HEK293 (cell line): ENCODE data around the gene HSF5.

Experiments used
- CTCF ChIA-PET: fragments of 350-600 bp; formaldehyde crosslinking; extraction: SDS; loops from one replicate; lab custom pipeline; 2021; ENCODE audit warnings: antibody characterized with exemption; lab: Yijun Ruan, JAX
- POLR2A ChIA-PET: fragments of 300-600 bp; formaldehyde crosslinking; extraction: SDS; loops from one replicate; lab custom pipeline; 2020; ENCODE audit warnings: antibody characterized with exemption, inconsistent platforms; lab: Yijun Ruan, JAX
- H3K27ac ChIP-seq: fragments of 200-500 bp; sonication (Bioruptor generic); 2 replicates; pipeline ENCODE4 v1.5.1; 2014; ENCODE audit warnings: low read depth, low read length, control low read depth, inconsistent platforms; ENCODE audit errors: extremely low read depth
- H3K36me3 ChIP-seq, 2 experiments: fragments of 200-500 bp in 1 of 2; sonication (Bioruptor generic) in 1 of 2; 1 replicate in 1 of 2; 2 replicates in 1 of 2; pipeline ENCODE4 v1.5.1; 2014 to 2017; ENCODE audit warnings: inconsistent platforms in 2 of 2, low read length in 2 of 2; ENCODE audit not compliant: control insufficient read depth in 2 of 2, insufficient read depth in 1 of 2
- H3K4me1 ChIP-seq: fragments of 200-500 bp; sonication (Bioruptor generic); 2 replicates; pipeline ENCODE4 v1.5.1; 2014; ENCODE audit warnings: mild to moderate bottlenecking, low read length, inconsistent platforms; ENCODE audit not compliant: control insufficient read depth, insufficient read depth
- H3K4me3 ChIP-seq: 2 replicates; pipeline ENCODE4 v1.5.1; 2011; ENCODE audit warnings: low read depth, mild to moderate bottlenecking, control low read depth, low read length, moderate library complexity
- H3K9me3 ChIP-seq: fragments of 200-500 bp; sonication (Bioruptor generic); 2 replicates; pipeline ENCODE4 v1.5.1; 2014; ENCODE audit warnings: low read depth, low read length, inconsistent platforms; ENCODE audit not compliant: control insufficient read depth, insufficient read depth
- FEZF1 ChIP-seq: fragments of 450-650 bp; formaldehyde crosslinking; IDR thresholded peaks from 2 replicates; pipeline ENCODE4 v1.5.1; 2016; ENCODE audit warnings: missing biosample characterization, missing genetic modification characterization
- SCRT2 ChIP-seq: fragments of 450-650 bp; formaldehyde crosslinking; IDR thresholded peaks from 2 replicates; pipeline ENCODE4 v1.5.1; 2016; ENCODE audit warnings: missing biosample characterization, missing genetic modification characterization
- SETDB1 ChIP-seq: IDR thresholded peaks from one replicate; pipeline ENCODE4 v1.6.1; 2017; ENCODE audit warnings: mild to moderate bottlenecking, low read length, moderate library complexity, mixed read lengths; ENCODE audit not compliant: insufficient read length
- ZBTB1 ChIP-seq: fragments of 450-650 bp; formaldehyde crosslinking; IDR thresholded peaks from 2 replicates; pipeline ENCODE4 v1.5.1; 2016; ENCODE audit warnings: missing biosample characterization, missing genetic modification characterization
- ZBTB48 ChIP-seq: fragments of 450-650 bp; formaldehyde crosslinking; IDR thresholded peaks from 2 replicates; pipeline ENCODE4 v1.5.1; 2016; ENCODE audit warnings: missing biosample characterization, missing genetic modification characterization
- ZNF114 ChIP-seq: fragments of 450-650 bp; formaldehyde crosslinking; IDR thresholded peaks from 2 replicates; pipeline ENCODE4 v1.5.0; 2017; ENCODE audit warnings: missing biosample characterization, missing genetic modification characterization
- ZNF140 ChIP-seq: fragments of 450-650 bp; formaldehyde crosslinking; IDR thresholded peaks from 2 replicates; pipeline ENCODE4 v1.5.1; 2016; ENCODE audit warnings: missing biosample characterization, missing genetic modification characterization
- ZNF214 ChIP-seq: fragments of 450-650 bp; formaldehyde crosslinking; IDR thresholded peaks from 2 replicates; pipeline ENCODE4 v1.5.1; 2017; ENCODE audit warnings: missing biosample characterization, mild to moderate bottlenecking, missing genetic modification characterization, borderline replicate concordance
- ZNF221 ChIP-seq: fragments of 450-650 bp; formaldehyde crosslinking; IDR thresholded peaks from 2 replicates; pipeline ENCODE4 v1.5.1; 2017; ENCODE audit warnings: missing biosample characterization, missing genetic modification characterization, borderline replicate concordance
- ZNF354C ChIP-seq: fragments of 450-650 bp; formaldehyde crosslinking; IDR thresholded peaks from 2 replicates; pipeline ENCODE4 v1.5.1; 2016; ENCODE audit warnings: missing biosample characterization, missing genetic modification characterization, low read depth, borderline replicate concordance
- ZNF423 ChIP-seq: fragments of 450-650 bp; formaldehyde crosslinking; IDR thresholded peaks from 2 replicates; pipeline ENCODE4 v1.5.1; 2016; ENCODE audit warnings: missing biosample characterization, missing genetic modification characterization
- ZNF433 ChIP-seq: fragments of 450-650 bp; formaldehyde crosslinking; IDR thresholded peaks from 2 replicates; pipeline ENCODE4 v1.5.1; 2016; ENCODE audit warnings: missing biosample characterization, missing genetic modification characterization, low read depth
- ZNF48 ChIP-seq: fragments of 450-650 bp; formaldehyde crosslinking; IDR thresholded peaks from 2 replicates; pipeline ENCODE4 v1.5.1; 2016; ENCODE audit warnings: missing biosample characterization, missing genetic modification characterization
- ZNF548 ChIP-seq: fragments of 450-650 bp; formaldehyde crosslinking; IDR thresholded peaks from 2 replicates; pipeline ENCODE4 v1.5.1; 2016; ENCODE audit warnings: missing biosample characterization, missing genetic modification characterization
- ZNF555 ChIP-seq: fragments of 450-650 bp; formaldehyde crosslinking; conservative IDR thresholded peaks from 2 replicates; pipeline ENCODE4 v1.5.1; 2017; ENCODE audit warnings: missing biosample characterization, mild to moderate bottlenecking, missing genetic modification characterization, inconsistent platforms
- ZNF626 ChIP-seq: fragments of 450-650 bp; sonication (Bioruptor Pico); formaldehyde crosslinking; IDR thresholded peaks from 2 replicates; pipeline ENCODE4 v1.5.1; 2018; ENCODE audit warnings: missing biosample characterization, missing genetic modification characterization, inconsistent platforms
- ZNF664 ChIP-seq: fragments of 450-650 bp; formaldehyde crosslinking; IDR thresholded peaks from 2 replicates; pipeline ENCODE4 v1.5.1; 2016; ENCODE audit warnings: missing biosample characterization, missing genetic modification characterization
- ZNF837 ChIP-seq: fragments of 450-650 bp; formaldehyde crosslinking; IDR thresholded peaks from 2 replicates; pipeline ENCODE4 v1.5.1; 2016; ENCODE audit warnings: missing biosample characterization, missing genetic modification characterization
- ZSCAN23 ChIP-seq: fragments of 450-650 bp; formaldehyde crosslinking; IDR thresholded peaks from 2 replicates; pipeline ENCODE4 v1.5.1; 2016; ENCODE audit warnings: missing biosample characterization, missing genetic modification characterization
- TF ChIP-seq, protein P1 (sequence below): fragments of 450-650 bp; formaldehyde crosslinking; IDR thresholded peaks from 2 replicates; pipeline ENCODE4 v1.5.1; 2016; ENCODE audit warnings: missing biosample characterization, missing genetic modification characterization
- TF ChIP-seq, protein P2 (sequence below): fragments of 450-650 bp; formaldehyde crosslinking; optimal IDR thresholded peaks from 2 replicates; pipeline ENCODE3; 2016; ENCODE audit warnings: missing biosample characterization, mild to moderate bottlenecking, missing genetic modification characterization
- TF ChIP-seq, protein P3 (sequence below): fragments of 450-650 bp; formaldehyde crosslinking; IDR thresholded peaks from 2 replicates; pipeline ENCODE4 v1.5.1; 2017; ENCODE audit warnings: missing biosample characterization, mild to moderate bottlenecking, missing genetic modification characterization, moderate library complexity
- TF ChIP-seq, protein P4 (sequence below): fragments of 450-650 bp; formaldehyde crosslinking; IDR thresholded peaks from 2 replicates; pipeline ENCODE4 v1.5.1; 2016; ENCODE audit warnings: missing biosample characterization, missing genetic modification characterization
- TF ChIP-seq, protein P5 (sequence below): fragments of 450-650 bp; IDR thresholded peaks from 2 replicates; pipeline ENCODE4 v1.5.1; 2018; ENCODE audit warnings: missing biosample characterization, mild to moderate bottlenecking, missing genetic modification characterization

HSF5 gene

DNA sequence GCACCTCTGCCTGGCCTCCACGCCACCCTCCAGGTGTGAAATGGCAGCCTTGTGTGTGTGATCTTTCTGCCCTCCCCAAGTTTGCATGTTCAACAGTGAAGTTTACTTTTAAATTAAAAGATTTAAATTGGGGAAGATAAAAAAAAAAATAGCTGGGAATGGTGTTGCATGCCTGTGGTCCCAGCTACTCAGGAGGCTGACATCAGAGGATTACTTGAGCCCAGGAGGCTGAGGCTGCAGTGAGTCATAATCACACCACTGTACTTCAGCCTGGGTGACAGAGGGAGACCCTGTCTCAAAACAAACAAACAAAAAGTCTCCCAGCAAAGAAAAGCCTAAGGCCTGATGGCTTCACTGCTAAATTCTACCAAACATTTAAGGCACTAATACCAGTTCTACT lies 35.5 kb downstream of the HSF5 start (continued):
- TF ChIP-seq, protein P1, sequence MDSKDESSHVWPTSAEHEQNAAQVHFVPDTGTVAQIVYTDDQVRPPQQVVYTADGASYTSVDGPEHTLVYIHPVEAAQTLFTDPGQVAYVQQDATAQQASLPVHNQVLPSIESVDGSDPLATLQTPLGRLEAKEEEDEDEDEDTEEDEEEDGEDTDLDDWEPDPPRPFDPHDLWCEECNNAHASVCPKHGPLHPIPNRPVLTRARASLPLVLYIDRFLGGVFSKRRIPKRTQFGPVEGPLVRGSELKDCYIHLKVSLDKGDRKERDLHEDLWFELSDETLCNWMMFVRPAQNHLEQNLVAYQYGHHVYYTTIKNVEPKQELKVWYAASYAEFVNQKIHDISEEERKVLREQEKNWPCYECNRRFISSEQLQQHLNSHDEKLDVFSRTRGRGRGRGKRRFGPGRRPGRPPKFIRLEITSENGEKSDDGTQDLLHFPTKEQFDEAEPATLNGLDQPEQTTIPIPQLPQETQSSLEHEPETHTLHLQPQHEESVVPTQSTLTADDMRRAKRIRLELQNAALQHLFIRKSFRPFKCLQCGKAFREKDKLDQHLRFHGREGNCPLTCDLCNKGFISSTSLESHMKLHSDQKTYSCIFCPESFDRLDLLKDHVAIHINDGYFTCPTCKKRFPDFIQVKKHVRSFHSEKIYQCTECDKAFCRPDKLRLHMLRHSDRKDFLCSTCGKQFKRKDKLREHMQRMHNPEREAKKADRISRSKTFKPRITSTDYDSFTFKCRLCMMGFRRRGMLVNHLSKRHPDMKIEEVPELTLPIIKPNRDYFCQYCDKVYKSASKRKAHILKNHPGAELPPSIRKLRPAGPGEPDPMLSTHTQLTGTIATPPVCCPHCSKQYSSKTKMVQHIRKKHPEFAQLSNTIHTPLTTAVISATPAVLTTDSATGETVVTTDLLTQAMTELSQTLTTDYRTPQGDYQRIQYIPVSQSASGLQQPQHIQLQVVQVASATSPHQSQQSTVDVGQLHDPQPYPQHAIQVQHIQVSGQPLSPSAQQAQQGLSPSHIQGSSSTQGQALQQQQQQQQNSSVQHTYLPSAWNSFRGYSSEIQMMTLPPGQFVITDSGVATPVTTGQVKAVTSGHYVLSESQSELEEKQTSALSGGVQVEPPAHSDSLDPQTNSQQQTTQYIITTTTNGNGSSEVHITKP (tag by site-specific recombination), result no peak
- TF ChIP-seq, protein P2, sequence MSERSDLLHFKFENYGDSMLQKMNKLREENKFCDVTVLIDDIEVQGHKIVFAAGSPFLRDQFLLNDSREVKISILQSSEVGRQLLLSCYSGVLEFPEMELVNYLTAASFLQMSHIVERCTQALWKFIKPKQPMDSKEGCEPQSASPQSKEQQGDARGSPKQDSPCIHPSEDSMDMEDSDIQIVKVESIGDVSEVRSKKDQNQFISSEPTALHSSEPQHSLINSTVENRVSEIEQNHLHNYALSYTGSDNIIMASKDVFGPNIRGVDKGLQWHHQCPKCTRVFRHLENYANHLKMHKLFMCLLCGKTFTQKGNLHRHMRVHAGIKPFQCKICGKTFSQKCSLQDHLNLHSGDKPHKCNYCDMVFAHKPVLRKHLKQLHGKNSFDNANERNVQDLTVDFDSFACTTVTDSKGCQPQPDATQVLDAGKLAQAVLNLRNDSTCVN (tag by site-specific recombination), result no peak
- TF ChIP-seq ZNF140 (no peak), ZNF221 (no peak), ZNF548 (tag by site-specific recombination) (no peak), ZSCAN23 (tag by site-specific recombination) (0 out of 2 replicates have a peak, but pooled peaks have one; percentile 49), ZBTB1 (tag by site-specific recombination) (no peak), SETDB1 (no peak), ZNF214 (tag by site-specific recombination) (no peak), ZNF423 (tag by site-specific recombination) (no peak), ZNF433 (tag by site-specific recombination) (no peak)
- TF ChIP-seq, protein P3, sequence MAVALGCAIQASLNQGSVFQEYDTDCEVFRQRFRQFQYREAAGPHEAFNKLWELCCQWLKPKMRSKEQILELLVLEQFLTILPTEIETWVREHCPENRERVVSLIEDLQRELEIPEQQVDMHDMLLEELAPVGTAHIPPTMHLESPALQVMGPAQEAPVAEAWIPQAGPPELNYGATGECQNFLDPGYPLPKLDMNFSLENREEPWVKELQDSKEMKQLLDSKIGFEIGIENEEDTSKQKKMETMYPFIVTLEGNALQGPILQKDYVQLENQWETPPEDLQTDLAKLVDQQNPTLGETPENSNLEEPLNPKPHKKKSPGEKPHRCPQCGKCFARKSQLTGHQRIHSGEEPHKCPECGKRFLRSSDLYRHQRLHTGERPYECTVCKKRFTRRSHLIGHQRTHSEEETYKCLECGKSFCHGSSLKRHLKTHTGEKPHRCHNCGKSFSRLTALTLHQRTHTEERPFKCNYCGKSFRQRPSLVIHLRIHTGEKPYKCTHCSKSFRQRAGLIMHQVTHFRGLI (tag by site-specific recombination), result no peak
- TF ChIP-seq, protein P4, sequence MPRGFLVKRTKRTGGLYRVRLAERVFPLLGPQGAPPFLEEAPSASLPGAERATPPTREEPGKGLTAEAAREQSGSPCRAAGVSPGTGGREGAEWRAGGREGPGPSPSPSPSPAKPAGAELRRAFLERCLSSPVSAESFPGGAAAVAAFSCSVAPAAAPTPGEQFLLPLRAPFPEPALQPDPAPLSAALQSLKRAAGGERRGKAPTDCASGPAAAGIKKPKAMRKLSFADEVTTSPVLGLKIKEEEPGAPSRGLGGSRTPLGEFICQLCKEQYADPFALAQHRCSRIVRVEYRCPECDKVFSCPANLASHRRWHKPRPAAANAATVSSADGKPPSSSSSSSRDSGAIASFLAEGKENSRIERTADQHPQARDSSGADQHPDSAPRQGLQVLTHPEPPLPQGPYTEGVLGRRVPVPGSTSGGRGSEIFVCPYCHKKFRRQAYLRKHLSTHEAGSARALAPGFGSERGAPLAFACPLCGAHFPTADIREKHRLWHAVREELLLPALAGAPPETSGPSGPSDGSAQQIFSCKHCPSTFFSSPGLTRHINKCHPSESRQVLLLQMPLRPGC (tag by site-specific recombination), result peak; percentile 71
- TF ChIP-seq, protein P5, sequence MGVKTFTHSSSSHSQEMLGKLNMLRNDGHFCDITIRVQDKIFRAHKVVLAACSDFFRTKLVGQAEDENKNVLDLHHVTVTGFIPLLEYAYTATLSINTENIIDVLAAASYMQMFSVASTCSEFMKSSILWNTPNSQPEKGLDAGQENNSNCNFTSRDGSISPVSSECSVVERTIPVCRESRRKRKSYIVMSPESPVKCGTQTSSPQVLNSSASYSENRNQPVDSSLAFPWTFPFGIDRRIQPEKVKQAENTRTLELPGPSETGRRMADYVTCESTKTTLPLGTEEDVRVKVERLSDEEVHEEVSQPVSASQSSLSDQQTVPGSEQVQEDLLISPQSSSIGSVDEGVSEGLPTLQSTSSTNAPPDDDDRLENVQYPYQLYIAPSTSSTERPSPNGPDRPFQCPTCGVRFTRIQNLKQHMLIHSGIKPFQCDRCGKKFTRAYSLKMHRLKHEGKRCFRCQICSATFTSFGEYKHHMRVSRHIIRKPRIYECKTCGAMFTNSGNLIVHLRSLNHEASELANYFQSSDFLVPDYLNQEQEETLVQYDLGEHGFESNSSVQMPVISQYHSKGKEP (tag by site-specific recombination), result no peak

DNA sequence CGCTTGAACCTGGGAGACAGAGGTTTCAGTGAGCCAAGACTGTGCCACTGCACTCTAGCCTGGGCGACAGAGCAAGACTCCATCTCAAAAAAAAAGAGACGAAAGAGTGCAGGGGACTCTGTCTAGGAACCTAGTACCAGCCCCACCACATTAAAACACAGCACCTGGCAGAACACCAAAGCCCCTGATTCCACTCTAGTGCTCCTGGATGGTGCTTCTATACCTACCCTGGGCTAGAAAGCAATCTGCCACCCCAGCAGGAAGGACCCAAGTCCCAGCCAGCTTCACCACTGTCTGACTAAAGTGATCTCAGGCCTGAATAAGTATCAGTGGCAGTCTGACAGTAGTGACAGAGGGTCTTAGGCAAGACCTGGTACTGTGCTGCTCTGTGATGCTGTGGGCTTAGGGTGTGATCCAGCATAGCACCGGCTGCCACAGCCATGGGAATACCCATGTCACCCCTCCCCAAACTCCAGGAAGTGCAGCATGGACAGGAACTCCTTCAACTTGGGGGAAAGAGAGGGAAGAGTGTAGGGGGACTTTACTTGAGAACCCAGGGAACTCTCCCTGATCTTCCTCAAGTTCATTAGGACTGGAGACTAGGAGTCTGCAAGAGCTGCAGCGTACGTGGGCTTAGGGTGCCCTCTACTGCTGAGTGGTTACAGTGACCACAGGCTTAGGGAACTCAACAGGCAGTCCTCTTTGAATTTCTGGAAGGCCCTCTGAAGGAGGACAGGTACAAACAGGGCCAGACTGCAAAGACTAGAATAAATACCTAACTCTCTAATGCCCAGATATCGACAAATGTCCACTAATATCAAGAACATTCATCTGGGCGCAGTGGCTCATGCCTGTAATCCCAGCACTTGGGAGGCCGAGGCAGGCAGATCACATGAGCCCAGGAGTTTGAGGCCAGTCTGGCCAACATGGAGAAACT lies 40.9 kb downstream of the HSF5 start:
- POLR2A ChIA-PET, result interaction anchor here (1.0 kb wide), 1 partner anchor 130 kb away, joined by 3 read pairs; no protein-coding TSS in a partner anchor
- H3K27ac ChIP-seq, result no peak overlapping the region
- no peaks in the 10 kb centered on the region for H3K36me3 ChIP-seq
- CTCF ChIA-PET, result interaction anchor here (0.6 to 8.0 kb wide), 27 partner anchors 9 to 699 kb away, joined by 3 to 189 read pairs (median 4); no protein-coding TSS in a partner anchor
- no peak overlapping the region for H3K4me3 ChIP-seq
- no peaks in the 10 kb centered on the region for H3K9me3 ChIP-seq
- no peaks in the 10 kb centered on the region for H3K4me1 ChIP-seq
- TF ChIP-seq SCRT2 (tag by site-specific recombination) (peak; percentile 98), ZNF114 (tag by site-specific recombination) (no peak), SETDB1 (peak; percentile 20), ZNF48 (tag by site-specific recombination) (no peak), ZNF555 (no peak), ZNF354C (no peak), ZNF837 (tag by site-specific recombination) (no peak), ZNF664 (tag by site-specific recombination) (no peak), ZBTB48 (peak; percentile 40), ZNF626 (tag by site-specific recombination) (no peak), FEZF1 (tag by site-specific recombination) (no peak)
